ENCODE measurements around the gene F7.

Gene F7

GRCh38 chr13:113087923-113088690, 17.5 kb upstream of the F7 start:
- TF ChIP-seq GATA2 (IDR thresholded peaks at IDR 0.05; ENCODE audit: low read depth, low read length) (no peak), GATA3 (IDR thresholded peaks at IDR 0.05; ENCODE audit: low read depth, low read length) (no peak)

GRCh38 chr13:113088691-113089020, 16.9 kb upstream of the F7 start:
- TF ChIP-seq GATA3 (IDR thresholded peaks at IDR 0.05; ENCODE audit: low read depth, low read length) (no peak), GATA2 (IDR thresholded peaks at IDR 0.05; ENCODE audit: low read depth, low read length) (no peak)

DNA sequence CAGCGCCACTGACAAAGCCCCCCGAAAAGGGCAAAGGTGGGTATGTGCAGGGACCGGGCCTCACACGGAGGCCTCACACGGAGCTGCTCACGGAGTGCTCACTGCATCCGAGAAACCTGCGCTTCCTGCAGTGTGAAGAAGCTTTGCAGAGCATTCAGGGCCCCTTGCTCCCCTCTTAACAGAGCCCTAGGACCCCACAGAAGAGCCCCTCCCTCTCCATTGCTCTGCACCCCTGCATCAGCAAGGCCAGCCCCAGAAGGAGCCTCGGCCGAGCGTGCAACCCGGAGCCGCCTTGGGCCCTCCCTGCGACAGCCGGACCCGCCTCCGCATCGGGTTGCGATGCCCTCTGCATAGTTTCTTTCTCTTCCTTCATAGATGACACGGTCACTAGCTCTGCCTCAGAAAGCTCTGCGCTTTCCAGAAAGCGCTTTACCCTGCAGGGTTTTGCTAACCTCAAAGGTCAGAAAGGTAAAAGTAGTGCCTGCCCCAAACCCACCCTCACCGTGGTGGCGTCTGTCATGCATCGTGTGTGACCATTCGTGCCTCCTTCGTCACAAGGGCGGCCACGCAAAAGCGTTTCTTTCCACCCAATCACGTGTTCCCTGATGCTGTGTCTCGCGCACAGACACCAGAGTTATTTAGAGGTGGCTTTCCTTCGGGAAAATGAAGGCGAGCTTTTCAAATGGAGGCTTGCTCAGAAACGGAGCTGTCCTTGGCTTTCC, 15.7 kb upstream of the F7 start:
- TF ChIP-seq GATA2 (IDR thresholded peaks at IDR 0.05; ENCODE audit: low read depth, low read length) = no peak
- no peak for TF ChIP-seq GATA3 (IDR thresholded peaks at IDR 0.05; ENCODE audit: low read depth, low read length)

- TF ChIP-seq GATA3 (IDR thresholded peaks at IDR 0.05; ENCODE audit: low read depth, low read length) = no peak
- TF ChIP-seq GATA2 (IDR thresholded peaks at IDR 0.05; ENCODE audit: low read depth, low read length) = no peak
Measured at GRCh38 chr13:113090415-113090770, 15.2 kb upstream of the F7 start.

DNA sequence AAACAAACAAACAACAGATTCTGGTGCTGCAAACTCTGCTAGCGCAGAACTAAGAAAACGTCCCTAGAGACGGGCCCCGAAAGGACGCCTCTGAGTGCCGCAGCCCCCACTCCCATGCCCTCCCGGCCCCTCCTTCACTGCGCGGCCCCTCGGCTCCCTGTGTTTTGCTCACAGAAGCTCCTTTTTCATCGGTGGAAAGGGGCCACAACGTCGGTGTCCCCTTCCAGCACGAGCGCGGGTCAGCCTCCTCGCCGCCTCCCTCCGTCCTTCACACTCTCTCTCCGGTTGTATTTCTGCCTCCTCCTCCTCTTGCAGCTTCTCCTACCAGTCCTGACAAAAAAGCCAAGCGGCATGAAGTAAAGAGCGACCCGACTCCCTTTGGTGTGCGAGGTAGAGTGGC, 14.8 kb upstream of the F7 start:
- TF ChIP-seq GATA2 (IDR thresholded peaks at IDR 0.05; ENCODE audit: low read depth, low read length) (no peak), GATA3 (IDR thresholded peaks at IDR 0.05; ENCODE audit: low read depth, low read length) (no peak)

GRCh38 chr13:113091211-113091771, 14.3 kb upstream of the F7 start:
- TF ChIP-seq GATA3 (IDR thresholded peaks at IDR 0.05; ENCODE audit: low read depth, low read length) = no peak
- no peak for TF ChIP-seq GATA2 (IDR thresholded peaks at IDR 0.05; ENCODE audit: low read depth, low read length)

DNA sequence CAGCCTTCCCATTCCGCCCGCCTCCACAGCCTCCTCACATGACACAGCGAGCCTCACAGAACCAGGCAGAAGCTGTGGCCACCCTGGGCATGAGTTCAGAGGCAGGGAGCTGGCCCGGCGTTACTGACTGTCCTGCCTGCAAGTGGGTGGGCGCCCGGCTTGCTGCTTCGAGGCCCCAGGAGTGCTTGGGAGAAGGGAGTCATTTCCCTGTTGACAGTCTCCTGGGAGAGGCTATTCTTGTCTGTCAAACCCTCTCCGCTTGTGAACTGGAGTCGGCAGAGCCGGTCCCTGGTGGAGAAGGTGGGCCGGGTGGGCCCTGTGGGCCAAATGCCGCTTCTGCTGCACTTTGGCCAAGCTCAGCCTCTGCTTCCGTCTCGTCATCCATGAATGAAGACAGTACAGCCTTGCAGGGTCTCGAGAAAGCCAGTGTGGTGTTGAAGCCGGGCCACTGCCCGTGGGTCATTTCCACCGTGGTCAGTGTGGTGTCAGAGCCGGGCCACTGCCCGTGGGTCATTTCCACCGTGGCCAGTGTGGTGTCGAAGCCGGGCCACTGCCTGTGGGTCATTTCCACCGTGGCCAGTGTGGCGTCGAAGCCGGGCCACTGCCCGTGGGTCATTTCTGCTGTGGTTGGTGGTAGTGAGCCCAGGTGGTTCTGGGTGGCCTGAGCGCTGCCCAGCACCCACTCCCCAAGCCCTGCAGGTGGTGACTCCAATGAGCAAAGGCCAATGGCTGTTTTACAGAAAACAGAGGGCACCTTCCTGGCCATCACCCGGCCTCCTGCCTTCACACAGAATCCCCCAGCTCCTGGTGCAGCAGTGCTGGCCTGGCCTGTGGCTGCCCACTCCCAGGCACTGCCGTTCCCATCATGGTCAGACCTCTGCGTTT, 13.5 kb upstream of the F7 start:
- no peak for TF ChIP-seq GATA2 (IDR thresholded peaks at IDR 0.05; ENCODE audit: low read depth, low read length)

DNA sequence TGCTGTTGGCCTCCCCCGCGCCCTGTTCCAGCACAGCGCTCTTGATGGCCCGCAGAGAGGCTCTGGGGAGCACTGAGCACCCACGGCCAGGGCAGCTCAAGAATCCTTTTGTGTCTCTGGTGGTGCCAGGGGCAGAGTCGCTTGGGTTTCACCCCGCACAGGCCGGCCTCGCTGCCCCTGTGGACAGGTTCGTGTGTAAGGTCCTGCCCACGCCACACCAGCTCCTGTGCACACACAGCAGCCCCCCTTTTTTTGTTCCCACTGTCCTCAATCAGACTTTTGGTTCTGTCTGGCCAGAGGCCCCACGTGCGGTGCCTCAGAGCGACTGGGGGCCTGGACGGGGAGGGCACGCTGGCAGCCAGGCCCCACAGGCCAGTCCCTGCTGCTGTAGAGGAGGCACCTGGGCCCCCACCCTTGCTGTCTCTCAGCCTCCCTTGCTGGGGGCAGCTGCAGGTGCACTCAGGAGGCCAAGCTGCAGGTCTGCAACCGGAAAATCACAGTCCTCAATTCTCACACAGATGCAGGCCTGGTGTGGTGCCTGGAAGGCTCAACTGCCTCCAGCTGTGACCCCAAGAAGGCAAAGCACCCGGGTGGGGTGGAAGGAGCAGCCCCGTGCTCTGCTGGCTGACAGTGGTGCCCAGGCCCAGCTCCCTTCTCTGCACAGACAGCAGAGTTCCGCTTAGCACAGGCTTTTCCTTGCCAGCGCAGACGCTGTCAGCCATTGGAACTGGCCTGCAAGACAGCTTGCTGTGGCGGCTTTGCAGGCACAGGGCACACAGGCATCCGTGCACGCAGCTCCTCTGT, 12.6 kb upstream of the F7 start:
- TF ChIP-seq GATA3 (IDR thresholded peaks at IDR 0.05; ENCODE audit: low read depth, low read length) = no peak
- no peak for TF ChIP-seq GATA2 (IDR thresholded peaks at IDR 0.05; ENCODE audit: low read depth, low read length)

GRCh38 chr13:113093580-113094409, 11.8 kb upstream of the F7 start:
- TF ChIP-seq GATA2 (IDR thresholded peaks at IDR 0.05; ENCODE audit: low read depth, low read length) = no peak
- TF ChIP-seq GATA3 (IDR thresholded peaks at IDR 0.05; ENCODE audit: low read depth, low read length) = no peak

- TF ChIP-seq GATA3 (IDR thresholded peaks at IDR 0.05; ENCODE audit: low read depth, low read length) (no peak), GATA2 (IDR thresholded peaks at IDR 0.05; ENCODE audit: low read depth, low read length) (no peak)
Measured at GRCh38 chr13:113094410-113094800, 11.2 kb upstream of the F7 start.

GRCh38 chr13:113095146-113096051, 10.2 kb upstream of the F7 start:
- TF ChIP-seq GATA3 (IDR thresholded peaks at IDR 0.05; ENCODE audit: low read depth, low read length) (no peak), GATA2 (IDR thresholded peaks at IDR 0.05; ENCODE audit: low read depth, low read length) (no peak)

Data from SH-SY5Y (cell line).